Sigmoid colon (tissue), 7 donors: ENCODE data around the gene DUSP21. TPM values are rescaled to one million over a fixed set of nuclear protein-coding genes. Genes with fewer than 3 reads are reported as not detected.
"Not testable (repeated sequence)": the region's sequence is repeated elsewhere in the genome, so short reads cannot be mapped to it uniquely, and the experiment has no call there.

ENCODE experiments used
- DNase-seq: peaks from one replicate; pipeline ENCODE4 v3.0.0-alpha.2; 2019
- H3K27ac ChIP-seq, 4 donors: fragments of 200-600 bp; sonication (generic); one replicate each; pipeline ENCODE4 v1.5.1; 2016 to 2019; ENCODE audit warnings: mild to moderate bottlenecking in 1 of 4
- H3K27me3 ChIP-seq, 3 donors: fragments of 200-600 bp; sonication (generic); one replicate each; pipeline ENCODE4 v1.5.1; 2019; ENCODE audit warnings: mild to moderate bottlenecking in 1 of 3
- H3K36me3 ChIP-seq, 4 donors: fragments of 200-600 bp; sonication (generic); one replicate each; pipeline ENCODE4 v1.5.1; 2016 to 2019
- H3K4me1 ChIP-seq, 4 donors: fragments of 200-600 bp; sonication (generic); one replicate each; pipeline ENCODE4 v1.5.1; 2017 to 2019
- H3K4me3 ChIP-seq, 4 donors: fragments of 200-600 bp; sonication (generic); one replicate each; pipeline ENCODE4 v1.5.1; 2017 to 2019; ENCODE audit warnings: mild to moderate bottlenecking in 2 of 4, moderate library complexity in 1 of 4
- H3K9me3 ChIP-seq, 4 donors: fragments of 200-600 bp in 3 of 4; sonication (generic) in 3 of 4; one replicate each; pipeline versions ENCODE4 v1.5.1 to v1.6.1; 2013 to 2019
- CTCF ChIP-seq, 4 experiments: fragments of 450-650 bp in 3 of 4; fragments of 200-600 bp in 1 of 4; IDR thresholded peaks; one replicate each; pipeline ENCODE4 v1.5.1; 2016 to 2019; ENCODE audit warnings: antibody characterized with exemption in 4 of 4, mild to moderate bottlenecking in 3 of 4, moderate library complexity in 2 of 4
- EP300 ChIP-seq, 4 donors: sonication (generic); formaldehyde crosslinking; IDR thresholded peaks; one replicate each; pipeline ENCODE4 v1.6.1; 2017; ENCODE audit warnings: antibody characterized with exemption in 4 of 4
- POLR2A ChIP-seq, 2 donors: fragments of 450-650 bp; IDR thresholded peaks; one replicate each; pipeline ENCODE4 v1.6.1; 2016; ENCODE audit warnings: antibody characterized with exemption in 2 of 2, mild to moderate bottlenecking in 2 of 2, moderate library complexity in 2 of 2
- POLR2AphosphoS5 ChIP-seq, 4 donors: sonication (generic); formaldehyde crosslinking; IDR thresholded peaks; one replicate each; pipeline ENCODE4 v1.6.1; 2017; ENCODE audit warnings: antibody characterized with exemption in 4 of 4
- WGBS, 2 donors: extraction: QIAGEN DNeasy Blood & Tissue Kit; methylation state at CpG; one replicate each; pipeline ENCODE4 v1.1.7; 2013; 5-methylcytosine and 5-hydroxymethylcytosine counted together
- intact Hi-C: fragments of 100-400 bp; cut with DNase I; formaldehyde crosslinking; loops from one replicate; pipeline ENCODE4 v1.15.1; 2023
- polyA plus RNA-seq, 3 donors: library from polyadenylated mRNA; stranded (reverse); fragments of 200-250 nt; gene quantifications; one replicate each; pipeline ENCODE4 v1.2.3, GENCODE V29; 2013
- total RNA-seq, 4 donors: library from RNA; depleted of rRNA; stranded (reverse); fragments of >200 nt; gene quantifications; one replicate each; pipeline ENCODE4 v1.1.0, GENCODE V29; 2016
- donor health status: healthy with polysubstance abuse.
- donor health status: Bipolar disorder and iron deficiency.
- donor health status: healthy.

Gene DUSP21
- total and polyA plus RNA-seq, 7 donors: not detected

- Histone ChIP-seq H3K4me3 (no peak overlapping the region), H3K36me3 (no peaks in the 10 kb centered on the region), H3K27ac (no peak overlapping the region), H3K4me1 (no peaks in the 10 kb centered on the region), H3K9me3 (no peaks in the 10 kb centered on the region), H3K27me3 (no peaks in the 10 kb centered on the region)
- no peak for DNase-seq
- TF ChIP-seq POLR2A (IDR thresholded peaks at IDR 0.05) (no peak), POLR2AphosphoS5 (IDR thresholded peaks at IDR 0.05) (no peak), EP300 (IDR thresholded peaks at IDR 0.05) (no peak)
- intact Hi-C loops: no loop called here
- WGBS, 2 donors: 76 to 87% methylated on average over 10 of the region's 10 CpGs
Measured at GRCh38 chrX:44842550-44843317, 1.1 kb upstream of the DUSP21 start.

- H3K27ac ChIP-seq: no peak overlapping the region
- H3K4me1 ChIP-seq: no peaks in the 10 kb centered on the region
- no peaks in the 10 kb centered on the region for H3K36me3 ChIP-seq
- TF ChIP-seq CTCF (IDR thresholded peaks at IDR 0.05): no peak
- H3K9me3 ChIP-seq: no peaks in the 10 kb centered on the region
- no peak overlapping the region for H3K4me3 ChIP-seq
- intact Hi-C loops: no loop called here
- no peaks in the 10 kb centered on the region for H3K27me3 ChIP-seq
- DNase-seq: no peak
- 21 to 73% methylated on average over 2 of the region's 2 CpGs for WGBS, 2 donors
Measured at GRCh38 chrX:44843318-44843702, 511 bp upstream of the DUSP21 start.

- 97 to 98% methylated on average over 26 of the region's 26 CpGs for WGBS, 2 donors
- H3K4me1 ChIP-seq: no peaks in the 10 kb centered on the region
- no peak overlapping the region for H3K27ac ChIP-seq
- intact Hi-C loops: no loop called here
- no peak overlapping the region for H3K4me3 ChIP-seq
- TF ChIP-seq POLR2AphosphoS5 (IDR thresholded peaks at IDR 0.05) (no peak), POLR2A (IDR thresholded peaks at IDR 0.05) (no peak), CTCF (IDR thresholded peaks at IDR 0.05) (no peak), EP300 (IDR thresholded peaks at IDR 0.05) (no peak)
- H3K36me3 ChIP-seq: no peaks in the 10 kb centered on the region
- no peaks in the 10 kb centered on the region for H3K9me3 ChIP-seq
- DNase-seq: no peak
- no peaks in the 10 kb centered on the region for H3K27me3 ChIP-seq
Measured at GRCh38 chrX:44844204-44844603, 383 bp downstream of the DUSP21 start.

GRCh38 chrX:44850891-44851290, 7.1 kb downstream of the DUSP21 start:
- intact Hi-C loops, DNase-seq, H3K36me3 ChIP-seq, H3K4me3 ChIP-seq, H3K9me3 ChIP-seq, H3K4me1 ChIP-seq, H3K27ac ChIP-seq, H3K27me3 ChIP-seq: not testable (repeated sequence)
- WGBS, 2 donors: 88 to 95% methylated on average over 6 of the region's 6 CpGs

- H3K27ac ChIP-seq: peak overlapping the region; percentile 97 to 100 (median 99)
- peaks cover 0 to 30% (median 4%) of the 10 kb centered on the region in 4 donors for H3K4me1 ChIP-seq
- H3K27me3 ChIP-seq: no peaks in the 10 kb centered on the region
- DNase-seq: no peak
- intact Hi-C loops: no loop called here
- WGBS, 2 donors: 18 to 62% methylated on average over 16 of the region's 16 CpGs
- H3K4me3 ChIP-seq: peak overlapping the region in 1 of 4 donors; percentile 82
- no peak for TF ChIP-seq POLR2AphosphoS5 (IDR thresholded peaks at IDR 0.05)
- no peak for TF ChIP-seq CTCF (IDR thresholded peaks at IDR 0.05)
- TF ChIP-seq POLR2A (IDR thresholded peaks at IDR 0.05): no peak
- TF ChIP-seq EP300 (IDR thresholded peaks at IDR 0.05): no peak
- H3K36me3 ChIP-seq: no peaks in the 10 kb centered on the region
- no peaks in the 10 kb centered on the region for H3K9me3 ChIP-seq
Measured at GRCh38 chrX:44871114-44871645, 27.4 kb downstream of the DUSP21 start.
